Uterus (tissue), 4 donors: ENCODE measurements around the gene C1orf174. TPM values are rescaled to one million over a fixed set of nuclear protein-coding genes. Genes with fewer than 3 reads are reported as not detected.

Experiments used
- DNase-seq, 2 donors: peaks; one replicate each; pipeline ENCODE4 v3.0.0-alpha.2; 2019 to 2020
- H3K27ac ChIP-seq, 2 donors: fragments of 200-600 bp; sonication (generic); 1 replicate in 1 of 2; 2 replicates in 1 of 2; pipeline ENCODE4 v1.5.1; 2016 to 2018
- H3K27me3 ChIP-seq, 2 donors: fragments of 200-600 bp; sonication (generic); one replicate each; pipeline ENCODE4 v1.5.1; 2018 to 2019; ENCODE audit warnings: control low read depth in 1 of 2
- H3K36me3 ChIP-seq, 2 donors: fragments of 200-600 bp; sonication (generic); one replicate each; pipeline ENCODE4 v1.5.1; 2019; ENCODE audit warnings: control low read depth in 1 of 2
- H3K4me1 ChIP-seq, 2 donors: fragments of 200-600 bp; sonication (generic); one replicate each; pipeline ENCODE4 v1.5.1; 2018 to 2019; ENCODE audit warnings: control low read depth in 1 of 2
- H3K4me3 ChIP-seq, 2 donors: fragments of 200-600 bp; sonication (generic); 1 replicate in 1 of 2; 2 replicates in 1 of 2; pipeline ENCODE4 v1.5.1; 2018 to 2019; ENCODE audit warnings: mild to moderate bottlenecking in 1 of 2
- H3K9me3 ChIP-seq, 2 donors: fragments of 200-600 bp; sonication (generic); one replicate each; pipeline ENCODE4 v1.5.1; 2019; ENCODE audit warnings: control low read depth in 1 of 2
- POLR2A ChIP-seq, 2 donors: fragments of 450-650 bp; IDR thresholded peaks; one replicate each; pipeline ENCODE4 v1.6.1; 2016; ENCODE audit warnings: antibody characterized with exemption in 2 of 2, mild to moderate bottlenecking in 1 of 2, moderate library complexity in 1 of 2
- intact Hi-C: fragments of 100-400 bp; cut with DNase I; formaldehyde crosslinking; loops from one replicate; pipeline ENCODE4 v1.15.1; 2023; ENCODE audit warnings: low total_unique reads
- total RNA-seq, 4 donors: library from RNA; depleted of rRNA in 3 of 4; stranded (reverse); fragments of >200 nt in 3 of 4; gene quantifications; one replicate each; pipeline versions ENCODE4 v1.1.0 to v1.2.4, GENCODE V29; 2014 to 2023
- TF ChIP-seq, protein P1 (sequence below), 4 experiments: fragments of 200-600 bp in 2 of 4; fragments of 450-650 bp in 2 of 4; sonication (generic) in 2 of 4; IDR thresholded peaks; one replicate each; pipeline ENCODE4 v1.5.1; 2016 to 2019; ENCODE audit warnings: antibody characterized with exemption in 4 of 4, mild to moderate bottlenecking in 2 of 4, moderate library complexity in 1 of 4
- donor health status: DM: yes; HTN: yes; CAD: no.

C1orf174 gene
- total RNA-seq, 4 donors from 2014 or later = 6.4 to 41.9 (median 17.5) TPM

DNA sequence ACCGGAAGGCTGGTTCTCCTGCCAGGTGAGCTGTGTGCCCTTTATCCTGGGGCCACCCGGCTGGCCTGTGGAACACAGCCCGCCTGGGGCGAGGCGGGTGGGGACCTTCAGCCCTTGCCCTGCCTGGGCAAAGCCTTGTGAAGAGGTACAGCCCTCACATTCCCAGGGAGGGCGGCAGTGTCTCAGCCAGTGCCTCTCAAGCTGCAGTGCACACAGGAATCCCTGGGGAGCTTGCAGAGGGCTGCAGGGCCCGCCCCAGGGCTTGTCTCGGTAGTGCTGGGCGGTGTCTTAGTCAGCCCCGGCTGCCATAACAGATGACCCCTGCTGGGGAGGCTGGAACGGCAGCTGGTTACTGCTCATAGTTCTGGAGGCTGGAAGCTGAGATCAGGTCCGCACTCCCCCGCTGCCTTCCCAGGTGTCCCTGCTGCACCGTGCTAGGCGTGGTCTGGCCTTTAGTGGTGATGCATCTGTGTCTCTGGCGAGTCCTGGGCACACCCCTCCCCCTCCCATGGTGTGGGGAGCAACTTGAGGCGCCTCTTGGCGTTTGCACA is 30.2 kb downstream of the C1orf174 start:
- intact Hi-C loops = no loop called here
- DNase-seq = no peak
- Histone ChIP-seq H3K9me3 (no peaks in the 10 kb centered on the region), H3K4me1 (no peaks in the 10 kb centered on the region), H3K27ac (no peak overlapping the region), H3K4me3 (no peak overlapping the region), H3K27me3 (no peaks in the 10 kb centered on the region), H3K36me3 (no peaks in the 10 kb centered on the region)
- TF ChIP-seq, protein P1, sequence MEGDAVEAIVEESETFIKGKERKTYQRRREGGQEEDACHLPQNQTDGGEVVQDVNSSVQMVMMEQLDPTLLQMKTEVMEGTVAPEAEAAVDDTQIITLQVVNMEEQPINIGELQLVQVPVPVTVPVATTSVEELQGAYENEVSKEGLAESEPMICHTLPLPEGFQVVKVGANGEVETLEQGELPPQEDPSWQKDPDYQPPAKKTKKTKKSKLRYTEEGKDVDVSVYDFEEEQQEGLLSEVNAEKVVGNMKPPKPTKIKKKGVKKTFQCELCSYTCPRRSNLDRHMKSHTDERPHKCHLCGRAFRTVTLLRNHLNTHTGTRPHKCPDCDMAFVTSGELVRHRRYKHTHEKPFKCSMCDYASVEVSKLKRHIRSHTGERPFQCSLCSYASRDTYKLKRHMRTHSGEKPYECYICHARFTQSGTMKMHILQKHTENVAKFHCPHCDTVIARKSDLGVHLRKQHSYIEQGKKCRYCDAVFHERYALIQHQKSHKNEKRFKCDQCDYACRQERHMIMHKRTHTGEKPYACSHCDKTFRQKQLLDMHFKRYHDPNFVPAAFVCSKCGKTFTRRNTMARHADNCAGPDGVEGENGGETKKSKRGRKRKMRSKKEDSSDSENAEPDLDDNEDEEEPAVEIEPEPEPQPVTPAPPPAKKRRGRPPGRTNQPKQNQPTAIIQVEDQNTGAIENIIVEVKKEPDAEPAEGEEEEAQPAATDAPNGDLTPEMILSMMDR (IDR thresholded peaks at IDR 0.05) = no peak
- no peak for TF ChIP-seq POLR2A (IDR thresholded peaks at IDR 0.05)

- Histone ChIP-seq H3K27ac (no peak overlapping the region), H3K9me3 (no peaks in the 10 kb centered on the region), H3K36me3 (no peaks in the 10 kb centered on the region), H3K27me3 (no peaks in the 10 kb centered on the region), H3K4me1 (no peaks in the 10 kb centered on the region), H3K4me3 (no peak overlapping the region)
- intact Hi-C loops = no loop called here
- TF ChIP-seq, protein P1 (IDR thresholded peaks at IDR 0.05) = no peak
- TF ChIP-seq POLR2A (IDR thresholded peaks at IDR 0.05) = no peak
- no peak for DNase-seq
Observed at GRCh38 chr1:3868464-3869006, 31.5 kb downstream of the C1orf174 start.

DNA sequence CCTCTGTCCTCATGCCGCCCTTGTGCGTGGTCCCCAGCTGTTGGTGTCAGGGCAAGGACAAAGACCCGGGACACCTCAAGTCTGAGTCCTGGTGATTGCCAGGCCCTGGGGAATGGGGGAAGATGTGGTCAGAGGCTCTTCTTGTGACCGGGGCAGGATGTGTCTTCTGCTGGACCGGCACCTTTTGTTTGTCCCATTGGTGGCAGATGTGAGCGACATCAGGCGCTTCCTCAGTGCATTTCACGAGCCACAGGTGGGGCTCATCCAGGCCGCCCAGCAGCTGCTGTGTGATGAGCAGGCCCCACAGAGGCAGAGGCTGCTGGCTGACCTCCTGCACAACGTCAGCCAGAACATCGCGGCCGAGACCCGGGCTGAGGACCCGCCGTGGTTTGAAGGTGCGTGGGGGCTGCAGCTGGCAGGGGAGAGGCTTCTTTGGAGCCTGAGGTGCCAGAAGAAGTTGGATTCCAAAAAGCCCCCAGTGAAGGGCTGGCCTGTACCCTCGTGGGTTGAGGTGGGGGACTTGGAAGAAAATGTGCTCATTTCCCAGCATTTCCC is 34.4 kb downstream of the C1orf174 start:
- Histone ChIP-seq H3K27ac (no peak overlapping the region), H3K4me3 (no peak overlapping the region), H3K36me3 (no peaks in the 10 kb centered on the region), H3K9me3 (no peaks in the 10 kb centered on the region), H3K4me1 (no peaks in the 10 kb centered on the region), H3K27me3 (no peaks in the 10 kb centered on the region)
- DNase-seq = no peak
- TF ChIP-seq, protein P1 (IDR thresholded peaks at IDR 0.05) = no peak
- no peak for TF ChIP-seq POLR2A (IDR thresholded peaks at IDR 0.05)
- intact Hi-C loops = no loop called here

- H3K9me3 ChIP-seq = no peaks in the 10 kb centered on the region
- H3K36me3 ChIP-seq = no peaks in the 10 kb centered on the region
- intact Hi-C loops = no loop called here
- no peak overlapping the region for H3K4me3 ChIP-seq
- H3K4me1 ChIP-seq = no peaks in the 10 kb centered on the region
- no peak overlapping the region for H3K27ac ChIP-seq
- DNase-seq = no peak
- no peaks in the 10 kb centered on the region for H3K27me3 ChIP-seq
- TF ChIP-seq, protein P1 (IDR thresholded peaks at IDR 0.05) = no peak
- no peak for TF ChIP-seq POLR2A (IDR thresholded peaks at IDR 0.05)
Observed at GRCh38 chr1:3864884-3865283, 35.2 kb downstream of the C1orf174 start.

- no peaks in the 10 kb centered on the region for H3K9me3 ChIP-seq
- no peaks in the 10 kb centered on the region for H3K4me1 ChIP-seq
- no peak overlapping the region for H3K27ac ChIP-seq
- TF ChIP-seq POLR2A (IDR thresholded peaks at IDR 0.05) = no peak
- no peaks in the 10 kb centered on the region for H3K27me3 ChIP-seq
- no peaks in the 10 kb centered on the region for H3K36me3 ChIP-seq
- DNase-seq = no peak
- intact Hi-C loops = no loop called here
- no peak overlapping the region for H3K4me3 ChIP-seq
Observed at GRCh38 chr1:3863231-3863935, 36.7 kb downstream of the C1orf174 start.
